WTC11 (cell line): Measurements from ENCODE around the gene PPIB. TPM values are rescaled to one million over a fixed set of nuclear protein-coding genes. Genes with fewer than 3 reads are reported as not detected.

Source experiments
- ATAC-seq: fragments of 200-7000 bp; cut with Tn5 transposase; 2 replicates; pipeline ENCODE4 v1.10.0; 2021; ENCODE audit warnings: mild to moderate bottlenecking, moderate library complexity
- CTCF ChIA-PET: fragments of 300-600 bp; sonication (Branson Sonifier 250); formaldehyde crosslinking; loops from one replicate; lab custom pipeline; 2021; ENCODE audit warnings: antibody characterized with exemption; lab: Charles Lee
- POLR2A ChIA-PET: fragments of 350-600 bp; sonication (Branson Sonifier 250); formaldehyde crosslinking; loops from one replicate; lab custom pipeline; 2021; ENCODE audit warnings: antibody characterized with exemption; lab: Charles Lee
- DNase-seq: peaks from one replicate; pipeline ENCODE4 v3.0.0; 2021; ENCODE audit warnings: low spot score
- H3K27ac Mint-ChIP-seq: 2 replicates; pipeline ENCODE4 v1.8.0; 2021; ENCODE audit warnings: mixed read lengths
- H3K27me3 Mint-ChIP-seq: 2 replicates; pipeline ENCODE4 v1.8.0; 2021; ENCODE audit warnings: low read depth, mild to moderate bottlenecking, moderate library complexity, mixed read lengths
- H3K36me3 Mint-ChIP-seq: 2 replicates; pipeline ENCODE4 v1.8.0; 2021; ENCODE audit warnings: mixed read lengths
- H3K4me1 Mint-ChIP-seq: 2 replicates; pipeline ENCODE4 v1.8.0; 2022; ENCODE audit warnings: mixed read lengths
- H3K4me3 Mint-ChIP-seq: 2 replicates; pipeline ENCODE4 v1.8.0; 2021; ENCODE audit warnings: mild to moderate bottlenecking, moderate library complexity, mixed read lengths
- H3K9me3 Mint-ChIP-seq: 2 replicates; pipeline ENCODE4 v1.8.0; 2021; ENCODE audit warnings: mixed read lengths
- AFF4 ChIP-seq: sonication (generic); formaldehyde crosslinking; IDR thresholded peaks from 2 replicates; pipeline ENCODE4 v1.8.1; 2023; ENCODE audit warnings: mild to moderate bottlenecking, missing genetic modification reagents, borderline replicate concordance
- E2F1 ChIP-seq: sonication (generic); formaldehyde crosslinking; IDR thresholded peaks from 2 replicates; pipeline ENCODE4 v1.8.0; 2022; ENCODE audit warnings: mild to moderate bottlenecking, missing genetic modification reagents
- E2F5 ChIP-seq: sonication (generic); formaldehyde crosslinking; IDR thresholded peaks from 2 replicates; pipeline ENCODE4 v1.8.1; 2022; ENCODE audit warnings: mild to moderate bottlenecking, moderate library complexity, missing genetic modification reagents
- FOXP1 ChIP-seq: sonication (generic); formaldehyde crosslinking; IDR thresholded peaks from 2 replicates; pipeline ENCODE4 v1.8.0; 2022; ENCODE audit warnings: missing genetic modification reagents, mild to moderate bottlenecking, moderate library complexity, borderline replicate concordance
- IRF2 ChIP-seq: sonication (generic); formaldehyde crosslinking; IDR thresholded peaks from 2 replicates; pipeline ENCODE4 v1.8.0; 2022; ENCODE audit warnings: low read depth, missing genetic modification reagents, borderline replicate concordance
- JAZF1 ChIP-seq: fragments of 250-450 bp; sonication (Bioruptor Pico); IDR thresholded peaks from 2 replicates; pipeline ENCODE4 v1.9.0; 2021; ENCODE audit warnings: moderate library complexity, mild to moderate bottlenecking, inconsistent platforms
- KAT7 ChIP-seq: sonication (generic); formaldehyde crosslinking; IDR thresholded peaks from 2 replicates; pipeline ENCODE4 v1.8.1; 2023; ENCODE audit warnings: missing genetic modification reagents, mild to moderate bottlenecking, borderline replicate concordance
- SMAD3 ChIP-seq: sonication (generic); formaldehyde crosslinking; IDR thresholded peaks from 2 replicates; pipeline ENCODE4 v1.8.0; 2022; ENCODE audit warnings: missing genetic modification reagents, mild to moderate bottlenecking, borderline replicate concordance
- ZNF263 ChIP-seq: sonication (generic); formaldehyde crosslinking; IDR thresholded peaks from 2 replicates; pipeline ENCODE4 v1.8.1; 2022; ENCODE audit warnings: low read depth, mild to moderate bottlenecking, moderate library complexity, missing genetic modification reagents
- ZNF396 ChIP-seq: fragments of 250-450 bp; sonication (Bioruptor Pico); IDR thresholded peaks from 2 replicates; pipeline ENCODE4 v1.8.0; 2021; ENCODE audit warnings: mild to moderate bottlenecking, moderate library complexity, borderline replicate concordance
- total RNA-seq: library from RNA; stranded (reverse); gene quantifications from 3 replicates; pipeline ENCODE4 v1.2.3, GENCODE V29; 2021
- TF ChIP-seq, protein P1 (sequence below): sonication (generic); formaldehyde crosslinking; IDR thresholded peaks from 2 replicates; pipeline ENCODE4 v1.8.1; 2022; ENCODE audit warnings: mild to moderate bottlenecking, missing genetic modification reagents, moderate library complexity, borderline replicate concordance
- TF ChIP-seq, protein P2 (sequence below): sonication (generic); formaldehyde crosslinking; IDR thresholded peaks from 2 replicates; pipeline ENCODE4 v1.8.0; 2023; ENCODE audit warnings: missing genetic modification reagents, mild to moderate bottlenecking, borderline replicate concordance
- TF ChIP-seq, protein P3 (sequence below): fragments of 200-600 bp; IDR thresholded peaks from 2 replicates; pipeline ENCODE4 v1.8.0; 2022; ENCODE audit warnings: antibody characterized with exemption

The PPIB gene
- total RNA-seq, 1 experiment from 2014 or later: 485 TPM

GRCh38 chr15:64112073-64112772, 50.6 kb downstream of the PPIB start:
- H3K9me3 Mint-ChIP-seq: no peaks in the 10 kb centered on the region
- peaks cover 8% of the 10 kb centered on the region for H3K4me1 Mint-ChIP-seq
- ATAC-seq (no peak), DNase-seq (no peak)
- 0 out of 2 replicates have a peak overlapping the region, but pooled peaks have one; percentile 23 for H3K27ac Mint-ChIP-seq
- CTCF ChIA-PET: interaction anchor here (1.2 to 2.3 kb wide), 2 partner anchors 41 to 51 kb away, joined by 5 to 14 read pairs; partner anchors contain the start of gene PPIB
- POLR2A ChIA-PET: interaction anchor here (0.5 to 1.4 kb wide), 2 partner anchors 19 to 55 kb away, joined by 3 to 8 read pairs; partner anchors contain the start of gene CIAO2A
- peaks cover 13% of the 10 kb centered on the region for H3K36me3 Mint-ChIP-seq
- no peak overlapping the region for H3K4me3 Mint-ChIP-seq
- H3K27me3 Mint-ChIP-seq: no peaks in the 10 kb centered on the region
- TF ChIP-seq, protein P1, sequence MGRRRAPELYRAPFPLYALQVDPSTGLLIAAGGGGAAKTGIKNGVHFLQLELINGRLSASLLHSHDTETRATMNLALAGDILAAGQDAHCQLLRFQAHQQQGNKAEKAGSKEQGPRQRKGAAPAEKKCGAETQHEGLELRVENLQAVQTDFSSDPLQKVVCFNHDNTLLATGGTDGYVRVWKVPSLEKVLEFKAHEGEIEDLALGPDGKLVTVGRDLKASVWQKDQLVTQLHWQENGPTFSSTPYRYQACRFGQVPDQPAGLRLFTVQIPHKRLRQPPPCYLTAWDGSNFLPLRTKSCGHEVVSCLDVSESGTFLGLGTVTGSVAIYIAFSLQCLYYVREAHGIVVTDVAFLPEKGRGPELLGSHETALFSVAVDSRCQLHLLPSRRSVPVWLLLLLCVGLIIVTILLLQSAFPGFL: no peak
- no peak for TF ChIP-seq E2F1
- no peak for TF ChIP-seq E2F5 (CRISPR knock-in tag)
- TF ChIP-seq, all 79 proteins: peak for 0

- ATAC-seq: no peak
- POLR2A ChIA-PET: interaction anchor here (0.5 to 1.4 kb wide), 2 partner anchors 19 to 55 kb away, joined by 3 to 8 read pairs; partner anchors contain the start of gene CIAO2A
- Mint-ChIP-seq H3K27me3 (no peaks in the 10 kb centered on the region), H3K9me3 (no peaks in the 10 kb centered on the region), H3K36me3 (peaks cover 13% of the 10 kb centered on the region), H3K4me1 (peaks cover 8% of the 10 kb centered on the region), H3K27ac (no peak overlapping the region), H3K4me3 (no peak overlapping the region)
- CTCF ChIA-PET: interaction anchor here (0.8 to 2.3 kb wide), 3 partner anchors 38 to 51 kb away, joined by 3 to 14 read pairs (median 5); partner anchors contain the start of gene PPIB
- no peak for DNase-seq
- TF ChIP-seq, protein P2, sequence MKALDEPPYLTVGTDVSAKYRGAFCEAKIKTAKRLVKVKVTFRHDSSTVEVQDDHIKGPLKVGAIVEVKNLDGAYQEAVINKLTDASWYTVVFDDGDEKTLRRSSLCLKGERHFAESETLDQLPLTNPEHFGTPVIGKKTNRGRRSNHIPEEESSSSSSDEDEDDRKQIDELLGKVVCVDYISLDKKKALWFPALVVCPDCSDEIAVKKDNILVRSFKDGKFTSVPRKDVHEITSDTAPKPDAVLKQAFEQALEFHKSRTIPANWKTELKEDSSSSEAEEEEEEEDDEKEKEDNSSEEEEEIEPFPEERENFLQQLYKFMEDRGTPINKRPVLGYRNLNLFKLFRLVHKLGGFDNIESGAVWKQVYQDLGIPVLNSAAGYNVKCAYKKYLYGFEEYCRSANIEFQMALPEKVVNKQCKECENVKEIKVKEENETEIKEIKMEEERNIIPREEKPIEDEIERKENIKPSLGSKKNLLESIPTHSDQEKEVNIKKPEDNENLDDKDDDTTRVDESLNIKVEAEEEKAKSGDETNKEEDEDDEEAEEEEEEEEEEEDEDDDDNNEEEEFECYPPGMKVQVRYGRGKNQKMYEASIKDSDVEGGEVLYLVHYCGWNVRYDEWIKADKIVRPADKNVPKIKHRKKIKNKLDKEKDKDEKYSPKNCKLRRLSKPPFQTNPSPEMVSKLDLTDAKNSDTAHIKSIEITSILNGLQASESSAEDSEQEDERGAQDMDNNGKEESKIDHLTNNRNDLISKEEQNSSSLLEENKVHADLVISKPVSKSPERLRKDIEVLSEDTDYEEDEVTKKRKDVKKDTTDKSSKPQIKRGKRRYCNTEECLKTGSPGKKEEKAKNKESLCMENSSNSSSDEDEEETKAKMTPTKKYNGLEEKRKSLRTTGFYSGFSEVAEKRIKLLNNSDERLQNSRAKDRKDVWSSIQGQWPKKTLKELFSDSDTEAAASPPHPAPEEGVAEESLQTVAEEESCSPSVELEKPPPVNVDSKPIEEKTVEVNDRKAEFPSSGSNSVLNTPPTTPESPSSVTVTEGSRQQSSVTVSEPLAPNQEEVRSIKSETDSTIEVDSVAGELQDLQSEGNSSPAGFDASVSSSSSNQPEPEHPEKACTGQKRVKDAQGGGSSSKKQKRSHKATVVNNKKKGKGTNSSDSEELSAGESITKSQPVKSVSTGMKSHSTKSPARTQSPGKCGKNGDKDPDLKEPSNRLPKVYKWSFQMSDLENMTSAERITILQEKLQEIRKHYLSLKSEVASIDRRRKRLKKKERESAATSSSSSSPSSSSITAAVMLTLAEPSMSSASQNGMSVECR (CRISPR knock-in tag): no peak
Observed at GRCh38 chr15:64111679-64112050, 51.2 kb downstream of the PPIB start.

- POLR2A ChIA-PET: interaction anchor here (1.4 kb wide), 1 partner anchor 18 kb away, joined by 3 read pairs; the partner anchor contains the start of gene CIAO2A
- DNase-seq (no peak), ATAC-seq (no peak)
- Mint-ChIP-seq H3K9me3 (no peaks in the 10 kb centered on the region), H3K27me3 (no peaks in the 10 kb centered on the region), H3K4me3 (no peak overlapping the region), H3K36me3 (peaks cover 13% of the 10 kb centered on the region), H3K4me1 (peaks cover 8% of the 10 kb centered on the region), H3K27ac (no peak overlapping the region)
- CTCF ChIA-PET: interaction anchor here (0.8 to 2.3 kb wide), 3 partner anchors 38 to 52 kb away, joined by 3 to 14 read pairs (median 5); partner anchors contain the start of gene PPIB
- TF ChIP-seq JAZF1: no peak
- no peak for TF ChIP-seq IRF2 (CRISPR knock-in tag)
- TF ChIP-seq ZNF263: no peak
- TF ChIP-seq SMAD3 (CRISPR knock-in tag): no peak
- TF ChIP-seq KAT7 (CRISPR knock-in tag): no peak
- TF ChIP-seq ZNF396 (CRISPR knock-in tag): no peak
- no peak for TF ChIP-seq FOXP1 (CRISPR knock-in tag)
- no peak for TF ChIP-seq AFF4 (CRISPR knock-in tag)
- TF ChIP-seq, protein P3, sequence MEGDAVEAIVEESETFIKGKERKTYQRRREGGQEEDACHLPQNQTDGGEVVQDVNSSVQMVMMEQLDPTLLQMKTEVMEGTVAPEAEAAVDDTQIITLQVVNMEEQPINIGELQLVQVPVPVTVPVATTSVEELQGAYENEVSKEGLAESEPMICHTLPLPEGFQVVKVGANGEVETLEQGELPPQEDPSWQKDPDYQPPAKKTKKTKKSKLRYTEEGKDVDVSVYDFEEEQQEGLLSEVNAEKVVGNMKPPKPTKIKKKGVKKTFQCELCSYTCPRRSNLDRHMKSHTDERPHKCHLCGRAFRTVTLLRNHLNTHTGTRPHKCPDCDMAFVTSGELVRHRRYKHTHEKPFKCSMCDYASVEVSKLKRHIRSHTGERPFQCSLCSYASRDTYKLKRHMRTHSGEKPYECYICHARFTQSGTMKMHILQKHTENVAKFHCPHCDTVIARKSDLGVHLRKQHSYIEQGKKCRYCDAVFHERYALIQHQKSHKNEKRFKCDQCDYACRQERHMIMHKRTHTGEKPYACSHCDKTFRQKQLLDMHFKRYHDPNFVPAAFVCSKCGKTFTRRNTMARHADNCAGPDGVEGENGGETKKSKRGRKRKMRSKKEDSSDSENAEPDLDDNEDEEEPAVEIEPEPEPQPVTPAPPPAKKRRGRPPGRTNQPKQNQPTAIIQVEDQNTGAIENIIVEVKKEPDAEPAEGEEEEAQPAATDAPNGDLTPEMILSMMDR: no peak
Observed at GRCh38 chr15:64110950-64111678, 51.7 kb downstream of the PPIB start.
